ENCODE data around the gene NDUFA13.

Gene NDUFA13

GRCh38 chr19:19492026-19492610, 23.9 kb upstream of the NDUFA13 start:
- Histone ChIP-seq H3K9me3 (ENCODE audit: low read length) (no peaks in the 10 kb centered on the region), H3K9ac (ENCODE audit: low read length) (no peak overlapping the region), H3K4me1 (ENCODE audit: insufficient read depth, low read length) (peaks cover 29% of the 10 kb centered on the region), H3K4me3 (ENCODE audit: low read depth in 1 of 2, low read length in 2 of 2) (no peak overlapping the region), H3K36me3 (ENCODE audit: insufficient read depth, low read length) (peaks cover 36% of the 10 kb centered on the region), H3K27me3 (ENCODE audit: control insufficient read depth in 1 of 2, insufficient read depth in 2 of 2, low read length in 2 of 2) (no peaks in the 10 kb centered on the region), H3K27ac (ENCODE audit: low read depth, low read length) (no peak overlapping the region)

GRCh38 chr19:19493841-19494546, 22.0 kb upstream of the NDUFA13 start:
- Histone ChIP-seq H3K9ac (ENCODE audit: low read length) (no peak overlapping the region), H3K27ac (ENCODE audit: low read depth, low read length) (no peak overlapping the region), H3K27me3 (ENCODE audit: control insufficient read depth in 1 of 2, insufficient read depth in 2 of 2, low read length in 2 of 2) (no peaks in the 10 kb centered on the region), H3K9me3 (ENCODE audit: low read length) (no peaks in the 10 kb centered on the region), H3K4me3 (ENCODE audit: low read depth in 1 of 2, low read length in 2 of 2) (no peak overlapping the region), H3K4me1 (ENCODE audit: insufficient read depth, low read length) (peaks cover 17% of the 10 kb centered on the region), H3K36me3 (ENCODE audit: insufficient read depth, low read length) (peaks cover 41% of the 10 kb centered on the region)

- Histone ChIP-seq H3K27me3 (ENCODE audit: control insufficient read depth in 1 of 2, insufficient read depth in 2 of 2, low read length in 2 of 2) (no peaks in the 10 kb centered on the region), H3K9me3 (ENCODE audit: low read length) (no peaks in the 10 kb centered on the region), H3K4me3 (ENCODE audit: low read depth in 1 of 2, low read length in 2 of 2) (no peak overlapping the region), H3K27ac (ENCODE audit: low read depth, low read length) (no peak overlapping the region), H3K36me3 (ENCODE audit: insufficient read depth, low read length) (peaks cover 45% of the 10 kb centered on the region), H3K4me1 (ENCODE audit: insufficient read depth, low read length) (no peaks in the 10 kb centered on the region), H3K9ac (ENCODE audit: low read length) (no peak overlapping the region)
Observed at GRCh38 chr19:19495614-19496603, 20.1 kb upstream of the NDUFA13 start.

GRCh38 chr19:19498255-19498991, 17.6 kb upstream of the NDUFA13 start:
- Histone ChIP-seq H3K9ac (ENCODE audit: low read length) (no peak overlapping the region), H3K36me3 (ENCODE audit: insufficient read depth, low read length) (peaks cover 59% of the 10 kb centered on the region)

GRCh38 chr19:19499272-19499995, 16.6 kb upstream of the NDUFA13 start:
- peaks cover 60% of the 10 kb centered on the region for H3K36me3 ChIP-seq (ENCODE audit: insufficient read depth, low read length)

More at GRCh38 chr19:19498255-19498991, 17.6 kb upstream of the NDUFA13 start:
- Histone ChIP-seq H3K27ac (ENCODE audit: low read depth, low read length) (no peak overlapping the region), H3K9me3 (ENCODE audit: low read length) (no peaks in the 10 kb centered on the region), H3K4me1 (ENCODE audit: insufficient read depth, low read length) (no peaks in the 10 kb centered on the region), H3K4me3 (ENCODE audit: low read depth in 1 of 2, low read length in 2 of 2) (no peak overlapping the region), H3K27me3 (ENCODE audit: control insufficient read depth in 1 of 2, insufficient read depth in 2 of 2, low read length in 2 of 2) (no peaks in the 10 kb centered on the region)

GRCh38 chr19:19500975-19501644, 14.9 kb upstream of the NDUFA13 start:
- Histone ChIP-seq H3K36me3 (ENCODE audit: insufficient read depth, low read length) (peaks cover 62% of the 10 kb centered on the region), H3K27ac (ENCODE audit: low read depth, low read length) (no peak overlapping the region)

More at GRCh38 chr19:19499272-19499995, 16.6 kb upstream of the NDUFA13 start:
- Histone ChIP-seq H3K4me1 (ENCODE audit: insufficient read depth, low read length) (no peaks in the 10 kb centered on the region), H3K4me3 (ENCODE audit: low read depth in 1 of 2, low read length in 2 of 2) (no peak overlapping the region), H3K9me3 (ENCODE audit: low read length) (no peaks in the 10 kb centered on the region), H3K27me3 (ENCODE audit: control insufficient read depth in 1 of 2, insufficient read depth in 2 of 2, low read length in 2 of 2) (no peaks in the 10 kb centered on the region), H3K27ac (ENCODE audit: low read depth, low read length) (no peak overlapping the region), H3K9ac (ENCODE audit: low read length) (no peak overlapping the region)

GRCh38 chr19:19501798-19502197, 14.2 kb upstream of the NDUFA13 start:
- Histone ChIP-seq H3K9me3 (ENCODE audit: low read length) (no peaks in the 10 kb centered on the region), H3K4me1 (ENCODE audit: insufficient read depth, low read length) (no peaks in the 10 kb centered on the region), H3K9ac (ENCODE audit: low read length) (no peak overlapping the region), H3K36me3 (ENCODE audit: insufficient read depth, low read length) (peaks cover 62% of the 10 kb centered on the region), H3K4me3 (ENCODE audit: low read depth in 1 of 2, low read length in 2 of 2) (no peak overlapping the region), H3K27me3 (ENCODE audit: control insufficient read depth in 1 of 2, insufficient read depth in 2 of 2, low read length in 2 of 2) (no peaks in the 10 kb centered on the region), H3K27ac (ENCODE audit: low read depth, low read length) (no peak overlapping the region)

More at GRCh38 chr19:19500975-19501644, 14.9 kb upstream of the NDUFA13 start:
- H3K9ac ChIP-seq (ENCODE audit: low read length) = no peak overlapping the region
- no peak overlapping the region for H3K4me3 ChIP-seq (ENCODE audit: low read depth in 1 of 2, low read length in 2 of 2)
- no peaks in the 10 kb centered on the region for H3K9me3 ChIP-seq (ENCODE audit: low read length)
- no peaks in the 10 kb centered on the region for H3K27me3 ChIP-seq (ENCODE audit: control insufficient read depth in 1 of 2, insufficient read depth in 2 of 2, low read length in 2 of 2)
- no peaks in the 10 kb centered on the region for H3K4me1 ChIP-seq (ENCODE audit: insufficient read depth, low read length)

- no peaks in the 10 kb centered on the region for H3K9me3 ChIP-seq (ENCODE audit: low read length)
- H3K36me3 ChIP-seq (ENCODE audit: insufficient read depth, low read length) = peaks cover 62% of the 10 kb centered on the region
- no peak overlapping the region for H3K9ac ChIP-seq (ENCODE audit: low read length)
- no peaks in the 10 kb centered on the region for H3K4me1 ChIP-seq (ENCODE audit: insufficient read depth, low read length)
- H3K27me3 ChIP-seq (ENCODE audit: control insufficient read depth in 1 of 2, insufficient read depth in 2 of 2, low read length in 2 of 2) = no peaks in the 10 kb centered on the region
- no peak overlapping the region for H3K4me3 ChIP-seq (ENCODE audit: low read depth in 1 of 2, low read length in 2 of 2)
- no peak overlapping the region for H3K27ac ChIP-seq (ENCODE audit: low read depth, low read length)
Observed at GRCh38 chr19:19502281-19502680, 13.7 kb upstream of the NDUFA13 start.

GRCh38 chr19:19502808-19503602, 13.0 kb upstream of the NDUFA13 start:
- no peaks in the 10 kb centered on the region for H3K4me1 ChIP-seq (ENCODE audit: insufficient read depth, low read length)
- peaks cover 62% of the 10 kb centered on the region for H3K36me3 ChIP-seq (ENCODE audit: insufficient read depth, low read length)
- H3K9me3 ChIP-seq (ENCODE audit: low read length) = no peaks in the 10 kb centered on the region
- no peak overlapping the region for H3K27ac ChIP-seq (ENCODE audit: low read depth, low read length)
- no peak overlapping the region for H3K4me3 ChIP-seq (ENCODE audit: low read depth in 1 of 2, low read length in 2 of 2)
- H3K27me3 ChIP-seq (ENCODE audit: control insufficient read depth in 1 of 2, insufficient read depth in 2 of 2, low read length in 2 of 2) = no peaks in the 10 kb centered on the region
- H3K9ac ChIP-seq (ENCODE audit: low read length) = no peak overlapping the region

Measured in muscle layer of colon (tissue), 2 donors.